HG02798 (cell line): ENCODE data around the gene MCU.
"Not testable (repeated sequence)": the region's sequence is repeated elsewhere in the genome, so short reads cannot be mapped to it uniquely, and the experiment has no call there.

ENCODE experiments used
- ATAC-seq: cut with Tn5 transposase; IDR thresholded peaks from one replicate; pipeline ENCODE4 v1.9.1; 2021; ENCODE audit warnings: mild to moderate bottlenecking; ENCODE audit not compliant: unreplicated experiment, poor library complexity

MCU gene

GRCh38 chr10:72685264-72685921 is 6.5 kb upstream of the MCU start:
- ATAC-seq = no peak

DNA sequence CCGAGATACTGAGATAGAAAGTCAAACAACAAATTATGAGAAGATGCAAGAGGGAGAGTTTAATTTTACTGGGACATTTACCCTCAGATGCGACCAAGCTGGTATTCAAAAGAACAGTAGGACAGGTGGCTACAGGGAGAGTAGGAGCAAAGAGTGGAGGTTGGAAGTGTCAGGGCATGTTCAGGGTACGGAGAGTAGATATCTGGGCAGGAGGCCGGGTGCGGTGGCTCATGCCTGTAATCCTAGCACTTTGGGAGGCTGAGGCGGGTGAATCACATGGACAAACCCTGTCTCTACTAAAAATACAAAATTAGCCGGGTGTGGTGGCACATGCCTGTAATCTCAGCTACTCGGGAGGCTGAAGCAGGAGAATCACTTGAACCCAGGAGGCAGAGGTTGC is 5.5 kb upstream of the MCU start:
- ATAC-seq = not testable (repeated sequence)

GRCh38 chr10:72687035-72687434 is 4.9 kb upstream of the MCU start:
- no peak for ATAC-seq

DNA sequence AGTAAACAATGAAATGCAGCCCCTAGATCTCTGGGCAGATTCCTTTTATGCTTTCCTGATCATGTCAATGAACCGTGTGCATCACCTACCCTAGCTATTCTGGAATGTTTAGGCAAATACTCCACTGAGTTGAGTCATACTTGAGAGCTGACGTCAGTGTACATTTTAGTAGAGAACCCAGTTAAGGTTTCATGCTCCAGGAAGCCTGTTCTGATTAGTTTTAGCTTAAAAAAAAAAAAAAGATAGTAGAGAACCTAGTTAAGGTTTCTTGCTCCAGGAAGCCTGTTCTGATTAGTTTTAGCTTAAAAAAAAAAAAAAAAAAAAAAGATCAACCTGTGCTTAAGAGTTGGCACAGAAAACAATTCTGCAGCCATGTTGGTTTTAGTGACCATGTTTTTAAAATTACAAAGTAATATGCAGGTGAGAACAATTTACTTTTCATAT is 3.7 kb upstream of the MCU start:
- ATAC-seq = no peak

- no peak for ATAC-seq
Observed at GRCh38 chr10:72689660-72690059, 2.3 kb upstream of the MCU start.

DNA sequence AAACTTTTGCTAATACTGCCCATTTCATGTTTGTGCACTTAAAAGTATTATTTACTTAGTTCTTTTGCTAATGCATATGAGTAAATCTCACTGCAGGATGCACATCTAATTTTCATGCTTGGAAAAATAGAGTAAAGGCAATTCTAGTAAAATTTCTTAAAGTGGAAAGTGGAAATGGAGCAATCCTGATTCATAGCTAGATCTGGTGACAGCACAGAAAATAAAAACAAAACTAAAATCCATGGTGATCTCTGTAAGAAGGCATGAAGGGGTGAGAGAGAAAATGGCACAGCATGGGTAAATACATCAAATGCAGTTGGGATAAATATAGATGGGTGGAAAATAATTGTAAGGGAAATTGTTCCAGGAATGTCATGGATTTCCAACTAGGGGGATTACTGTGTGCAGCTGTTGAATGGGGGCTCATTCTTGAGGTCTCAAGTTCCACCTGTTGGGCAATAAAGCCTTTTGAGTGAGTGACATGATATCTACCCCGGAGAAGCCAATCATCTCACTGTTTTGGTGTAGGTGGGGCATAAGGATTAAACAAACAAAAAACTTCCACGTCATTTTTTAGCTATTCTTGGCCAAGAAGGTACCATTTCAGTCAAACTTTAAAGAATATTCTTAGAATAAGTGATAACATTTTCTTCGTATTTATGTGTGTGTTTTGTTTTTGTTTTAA is 1.7 kb upstream of the MCU start:
- ATAC-seq = no peak

DNA sequence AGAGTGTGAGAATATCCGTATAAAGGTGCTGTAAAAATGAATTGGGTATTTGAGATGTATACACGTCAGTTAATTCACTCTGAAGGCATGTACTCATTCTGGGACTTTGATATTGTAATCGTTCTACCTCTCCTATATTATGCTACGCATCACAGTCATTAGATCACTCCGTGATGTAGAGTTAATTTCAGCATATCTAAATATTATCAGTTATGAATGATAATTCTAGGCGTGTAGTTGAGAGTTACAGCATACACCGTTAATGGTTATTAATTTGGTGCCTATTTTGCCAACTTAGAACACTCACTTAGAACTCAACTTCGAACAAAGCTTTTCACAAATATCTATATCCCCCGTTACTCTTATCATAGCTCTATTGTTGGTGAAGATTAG is 477 bp upstream of the MCU start:
- no peak for ATAC-seq

GRCh38 chr10:72692744-72692993 is 726 bp downstream of the MCU start:
- ATAC-seq = no peak

- ATAC-seq = no peak
Observed at GRCh38 chr10:72692994-72693781, 1.2 kb downstream of the MCU start.

GRCh38 chr10:72694476-72695369 is 2.8 kb downstream of the MCU start:
- ATAC-seq = no peak

- ATAC-seq = no peak
Observed at GRCh38 chr10:72695496-72695895, 3.6 kb downstream of the MCU start.

DNA sequence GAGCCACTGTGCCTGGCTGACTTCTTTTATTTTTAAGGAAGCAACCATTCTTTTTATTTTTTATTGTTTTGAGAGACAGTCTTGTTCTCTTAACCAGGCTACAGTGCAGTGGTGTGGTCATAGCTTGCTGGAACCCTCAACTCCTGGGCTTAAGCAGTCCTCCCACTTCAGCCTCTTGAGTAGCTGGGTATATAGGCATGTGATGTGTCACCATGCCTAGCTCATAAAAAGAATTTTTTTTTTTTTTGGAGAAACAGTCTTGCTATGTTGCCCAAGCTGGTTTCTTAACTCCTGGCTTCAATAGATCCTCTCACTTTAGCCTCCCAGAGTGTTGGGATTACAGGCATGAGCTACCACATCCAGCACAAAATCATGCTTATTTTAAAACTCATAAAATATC is 5.8 kb downstream of the MCU start:
- no peak for ATAC-seq

DNA sequence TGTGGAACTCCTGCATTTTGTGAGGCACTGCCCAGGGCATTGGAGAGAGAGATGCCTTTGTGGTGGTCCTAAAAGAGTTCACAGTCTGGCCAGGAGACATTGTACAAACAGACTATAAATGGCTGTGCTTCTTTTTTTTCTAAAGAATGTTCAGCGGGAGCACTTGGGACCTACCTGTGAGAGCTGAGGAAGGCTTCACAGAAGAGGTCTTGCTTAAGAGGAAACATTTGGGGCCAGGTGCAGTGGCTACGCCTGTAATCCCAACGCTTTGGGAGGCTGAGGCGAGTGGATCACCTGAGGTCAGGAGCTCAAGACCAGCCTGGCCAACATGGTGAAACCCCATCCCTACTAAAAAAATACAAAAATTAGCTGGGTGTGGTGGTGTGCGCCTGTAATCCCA is 10.5 kb downstream of the MCU start:
- not testable (repeated sequence) for ATAC-seq

- peak; percentile 67 for ATAC-seq
Observed at GRCh38 chr10:72702868-72703581, 11.1 kb downstream of the MCU start.

DNA sequence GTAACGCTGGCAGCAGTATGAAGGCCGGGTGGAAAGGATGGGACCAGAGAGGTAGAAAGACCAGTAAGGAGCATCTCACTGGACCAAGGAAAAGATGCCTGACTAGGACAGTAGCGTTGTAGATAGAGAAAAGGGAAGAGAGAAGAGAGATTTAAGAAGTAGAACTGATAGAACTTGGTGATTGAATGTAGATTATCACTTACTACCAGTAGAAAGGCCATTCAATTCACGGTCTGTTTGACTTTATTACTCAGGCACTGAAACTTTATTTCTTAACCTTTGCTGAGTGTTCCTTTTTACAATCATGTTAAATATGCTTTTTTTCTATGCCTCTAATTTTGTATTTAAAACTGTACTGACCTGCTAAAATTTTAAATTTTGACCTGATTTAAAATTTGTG is 12.2 kb downstream of the MCU start:
- no peak for ATAC-seq

- ATAC-seq = no peak
Observed at GRCh38 chr10:72709041-72709440, 17.1 kb downstream of the MCU start.

DNA sequence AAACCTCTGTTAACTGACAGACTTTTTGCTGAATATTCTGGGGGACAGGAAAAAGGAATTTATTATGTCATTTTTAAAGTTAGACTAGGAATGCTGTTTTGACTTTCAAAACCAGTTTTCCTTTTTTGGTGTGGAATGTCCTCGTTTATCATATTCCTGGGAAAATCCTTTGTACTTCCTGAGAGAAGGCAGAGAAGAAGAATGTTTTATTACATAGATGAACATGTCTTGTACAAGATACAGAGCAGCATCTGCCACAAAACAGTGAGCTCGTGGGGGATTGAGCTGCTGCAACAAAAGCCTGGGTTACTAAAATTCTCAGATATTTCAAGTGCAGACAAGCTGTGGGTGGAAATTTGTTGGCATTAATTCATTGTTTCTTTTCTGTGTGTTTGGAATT is 20.2 kb downstream of the MCU start:
- ATAC-seq = no peak

GRCh38 chr10:72719941-72720592 is 28.1 kb downstream of the MCU start:
- ATAC-seq = no peak

DNA sequence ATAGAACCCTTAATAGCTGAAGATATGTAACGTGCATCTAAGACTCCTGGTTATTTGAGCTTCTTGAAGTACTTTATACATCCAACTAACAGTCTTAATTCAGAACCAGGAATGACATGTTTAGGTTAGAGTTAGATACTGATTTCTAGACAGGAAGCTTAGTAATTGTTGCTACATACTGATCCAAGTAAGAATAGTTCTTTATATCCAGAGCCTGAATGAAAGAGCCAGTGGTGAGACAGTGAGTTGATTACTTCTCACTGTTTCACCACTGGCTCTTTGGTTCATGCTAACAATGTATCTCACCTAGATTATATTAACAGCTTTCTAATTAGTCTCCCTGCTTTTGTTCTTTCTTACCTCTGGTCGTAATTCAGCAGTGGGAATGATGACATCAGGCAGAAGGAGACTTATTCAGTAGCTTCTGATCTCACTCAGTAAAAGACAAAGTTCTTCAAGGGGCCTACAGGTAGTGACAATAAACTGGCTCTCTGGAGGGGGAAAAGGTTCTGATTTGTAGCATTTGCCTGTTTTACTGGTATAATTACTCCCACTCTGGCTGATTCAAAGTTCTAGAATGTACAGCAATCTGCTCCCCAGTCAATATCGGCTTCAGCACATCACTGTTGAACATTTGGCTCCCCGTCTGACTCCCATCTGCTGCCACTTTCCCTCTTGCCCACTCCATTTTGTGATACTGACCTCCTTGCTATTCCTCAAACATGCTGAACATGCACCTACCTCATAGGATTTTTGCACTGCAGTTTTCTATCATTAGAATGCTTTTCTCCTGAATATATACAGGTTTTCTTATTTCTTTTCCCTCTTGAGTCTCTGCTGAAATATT is 29.1 kb downstream of the MCU start:
- no peak for ATAC-seq
